H1 (cell line): ENCODE measurements around the gene LY6G5B. TPM values are rescaled to one million over a fixed set of nuclear protein-coding genes. Genes with fewer than 3 reads are reported as not detected.

Source experiments
- CTCF ChIA-PET: fragments of 300-600 bp; sonication (Branson Sonifier 250); formaldehyde crosslinking; loops from one replicate; lab custom pipeline; 2021; ENCODE audit not compliant: partially characterized antibody; lab: Charles Lee
- POLR2A ChIA-PET: fragments of 300-600 bp; sonication (Branson Sonifier 250); formaldehyde crosslinking; loops from one replicate; lab custom pipeline; 2021; ENCODE audit warnings: inconsistent platforms; ENCODE audit not compliant: partially characterized antibody; lab: Charles Lee
- DNase-seq, 2 experiments: peaks; one replicate each; pipeline versions ENCODE4 v3.0.0 to v3.0.0-alpha.2; 2010 to 2022; ENCODE audit warnings: low spot score in 2 of 2, low read depth in 1 of 2, mixed read lengths in 1 of 2
- FAIRE-seq: peaks from 2 replicates; lab custom pipeline; 2011; peaks lifted over from hg19 to GRCh38; lab: Jason Lieb, UNC
- H2AFZ ChIP-seq: 2 replicates; pipeline ENCODE4 v1.8.1; 2012; ENCODE audit warnings: low read length, inconsistent platforms
- H2AK5ac ChIP-seq: 2 replicates; pipeline ENCODE4 v1.6.1; 2013; ENCODE audit warnings: low read depth, low read length
- H2BK120ac ChIP-seq: replicated peaks from 2 replicates; pipeline ENCODE3; 2013; ENCODE audit warnings: low read depth, low read length, inconsistent platforms
- H2BK12ac ChIP-seq: 2 replicates; pipeline ENCODE4 v1.6.1; 2013; ENCODE audit warnings: low read depth, low read length
- H2BK15ac ChIP-seq: 2 replicates; pipeline ENCODE4 v1.6.1; 2013; ENCODE audit warnings: low read length
- H2BK20ac ChIP-seq: 2 replicates; pipeline ENCODE4 v1.6.1; 2013; ENCODE audit warnings: low read length
- H2BK5ac ChIP-seq: 2 replicates; pipeline ENCODE4 v1.6.1; 2013; ENCODE audit warnings: low read depth, low read length
- H3K14ac ChIP-seq: 2 replicates; pipeline ENCODE4 v1.6.1; 2013; ENCODE audit warnings: inconsistent platforms; ENCODE audit not compliant: insufficient read length
- H3K18ac ChIP-seq: 2 replicates; pipeline ENCODE4 v1.6.1; 2013; ENCODE audit warnings: low read length; ENCODE audit errors: extremely low read depth
- H3K23ac ChIP-seq: 2 replicates; pipeline ENCODE4 v1.6.1; 2013; ENCODE audit warnings: inconsistent platforms; ENCODE audit not compliant: insufficient read length
- H3K23me2 ChIP-seq: 2 replicates; pipeline ENCODE4 v1.6.1; 2013; ENCODE audit warnings: low read depth, low read length
- H3K27ac ChIP-seq: 2 replicates; pipeline ENCODE4 v1.6.1; 2011; ENCODE audit warnings: low read depth, low read length, inconsistent platforms
- H3K27me3 ChIP-seq, 4 experiments: replicated peaks in 1 of 4; 1 replicate in 1 of 4; 2 replicates in 3 of 4; pipeline versions ENCODE4 v1.6.1 to v1.8.1; 2011 to 2013; ENCODE audit warnings: low read length in 3 of 4, mild to moderate bottlenecking in 3 of 4, inconsistent platforms in 2 of 4, mixed read lengths in 2 of 4, moderate library complexity in 1 of 4; ENCODE audit not compliant: control insufficient read depth in 3 of 4, insufficient read depth in 3 of 4; ENCODE audit errors: extremely low read depth in 1 of 4
- H3K36me3 ChIP-seq, 4 experiments: 2 replicates each; pipeline versions ENCODE4 v1.6.1 to v1.8.1; 2011 to 2013; ENCODE audit warnings: mild to moderate bottlenecking in 4 of 4, low read length in 3 of 4, moderate library complexity in 2 of 4, control low read depth in 1 of 4, inconsistent platforms in 1 of 4; ENCODE audit not compliant: insufficient read depth in 4 of 4, control insufficient read depth in 2 of 4
- H3K4ac ChIP-seq: replicated peaks from 2 replicates; pipeline ENCODE3; 2013; ENCODE audit warnings: low read length, low read depth, mixed read lengths, inconsistent platforms; ENCODE audit not compliant: insufficient read length
- H3K4me1 ChIP-seq, 4 experiments: replicated peaks in 1 of 4; 1 replicate in 1 of 4; 2 replicates in 3 of 4; pipeline versions ENCODE4 v1.6.1 to v1.8.1; 2011 to 2013; ENCODE audit warnings: low read length in 3 of 4, inconsistent platforms in 2 of 4, mixed read lengths in 1 of 4; ENCODE audit not compliant: insufficient read depth in 4 of 4, control insufficient read depth in 3 of 4
- H3K4me2 ChIP-seq, 2 experiments: 2 replicates each; pipeline versions ENCODE4 v1.6.1 to v1.8.1; 2011 to 2013; ENCODE audit warnings: low read depth in 2 of 2, low read length in 2 of 2, control low read depth in 1 of 2, inconsistent platforms in 1 of 2, mild to moderate bottlenecking in 1 of 2; ENCODE audit not compliant: insufficient read depth in 1 of 2
- H3K4me3 ChIP-seq, 4 experiments: fragments of 200-600, 300-600 bp in 1 of 4; sonication (generic), shearing (Covaris generic), sonication (Bioruptor Twin) in 1 of 4; 2 replicates each; pipeline versions ENCODE4 v1.5.1 to v1.8.1; 2011 to 2016; ENCODE audit warnings: low read length in 4 of 4, low read depth in 3 of 4, control low read depth in 2 of 4, inconsistent platforms in 2 of 4, mild to moderate bottlenecking in 2 of 4, mixed read lengths in 1 of 4, moderate library complexity in 1 of 4; ENCODE audit not compliant: insufficient read depth in 2 of 4; ENCODE audit errors: extremely low read depth in 1 of 4
- H3K56ac ChIP-seq: replicated peaks from 2 replicates; pipeline ENCODE3; 2013; ENCODE audit warnings: low read depth, mild to moderate bottlenecking, mixed read lengths, low read length, inconsistent platforms; ENCODE audit not compliant: insufficient read length
- H3K79me1 ChIP-seq: 2 replicates; pipeline ENCODE4 v1.6.1; 2013; ENCODE audit warnings: low read depth, low read length, control low read depth
- H3K79me2 ChIP-seq, 2 experiments: 2 replicates each; pipeline versions ENCODE4 v1.6.1 to v1.8.1; 2012 to 2013; ENCODE audit warnings: low read length in 2 of 2, mild to moderate bottlenecking in 2 of 2, inconsistent platforms in 1 of 2; ENCODE audit not compliant: insufficient read depth in 2 of 2, control insufficient read depth in 1 of 2
- H3K9ac ChIP-seq, 4 experiments: replicated peaks in 1 of 4; 1 replicate in 1 of 4; 2 replicates in 3 of 4; pipeline versions ENCODE4 v1.6.1 to v1.8.1; 2011 to 2013; ENCODE audit warnings: low read depth in 3 of 4, low read length in 3 of 4, control low read depth in 2 of 4, mild to moderate bottlenecking in 2 of 4, moderate library complexity in 2 of 4, inconsistent platforms in 1 of 4; ENCODE audit errors: extremely low read depth in 1 of 4
- H3K9me3 ChIP-seq, 2 experiments: 2 replicates each; pipeline versions ENCODE4 v1.6.1 to v1.8.1; 2012 to 2013; ENCODE audit warnings: mild to moderate bottlenecking in 2 of 2, moderate library complexity in 2 of 2, control low read depth in 1 of 2, inconsistent platforms in 1 of 2, low read depth in 1 of 2, low read length in 1 of 2, mixed read lengths in 1 of 2; ENCODE audit not compliant: insufficient read depth in 2 of 2
- H4K20me1 ChIP-seq, 2 experiments: replicated peaks in 1 of 2; 2 replicates each; pipeline versions ENCODE3 to v1.8.1; 2011 to 2013; ENCODE audit warnings: inconsistent platforms in 2 of 2, low read length in 2 of 2, mild to moderate bottlenecking in 1 of 2; ENCODE audit not compliant: insufficient read depth in 2 of 2, control insufficient read depth in 1 of 2
- H4K5ac ChIP-seq: 2 replicates; pipeline ENCODE4 v1.6.1; 2013; ENCODE audit warnings: low read length, low read depth, mixed read lengths, inconsistent platforms; ENCODE audit not compliant: insufficient read length
- H4K8ac ChIP-seq: 2 replicates; pipeline ENCODE4 v1.8.0; 2013; ENCODE audit warnings: mild to moderate bottlenecking, moderate library complexity, low read length, inconsistent platforms; ENCODE audit not compliant: insufficient read depth; ENCODE audit errors: extremely low read depth
- H4K91ac ChIP-seq: replicated peaks from 2 replicates; pipeline ENCODE3; 2013; ENCODE audit warnings: low read length, mixed read lengths, inconsistent platforms; ENCODE audit not compliant: insufficient read length
- WGBS, 2 experiments: shearing (Covaris generic) in 1 of 2; methylation state at CpG; one replicate each; pipeline versions ENCODE4 v1.1.6 to v1.1.7; 2013 to 2015; ENCODE audit warnings: low lambda C conversion rate in 2 of 2, mixed read lengths in 2 of 2, inconsistent platforms in 1 of 2, low coverage in 1 of 2, missing lambda C conversion rate in 1 of 2; ENCODE audit not compliant: insufficient replicate concordance in 2 of 2, insufficient coverage in 1 of 2, insufficient read length in 1 of 2; ENCODE audit errors: extremely low coverage in 1 of 2, missing lambda C conversion rate in 1 of 2; 5-methylcytosine and 5-hydroxymethylcytosine counted together
- polyA plus RNA-seq, 7 experiments: library from polyadenylated mRNA; depleted of rRNA in 3 of 7; stranded (reverse) in 5 of 7; unstranded in 2 of 7; fragments of >200 nt in 5 of 7; fragments of 200-250 nt in 2 of 7; gene quantifications; 1 replicate in 5 of 7; 2 replicates in 1 of 7; 4 replicates in 1 of 7; pipeline versions ENCODE4 v1.2.1 to v1.2.3, GENCODE V29; 2011 to 2013; ENCODE audit warnings: missing spikeins in 2 of 7, mixed read lengths in 2 of 7
- total RNA-seq: library from RNA; stranded (reverse); fragmentation: NEBNext Ultra II Directional; extraction: Animal tissue kit (Norgen Biotek cat#: 25700); gene quantifications from 2 replicates; pipeline ENCODE4 v1.2.1, GENCODE V29; 2021
- TF ChIP-seq, protein P1 (sequence below): IDR thresholded peaks from 2 replicates; pipeline ENCODE4 v1.6.1; 2011; ENCODE audit warnings: low read length, improper control_type of control experiment

The LY6G5B gene
- total and polyA plus RNA-seq, 2 of the 8 experiments (the other 6 are each of a cell fraction or from before 2014, with no cell fraction given) = 10.6 to 12.6 TPM

DNA sequence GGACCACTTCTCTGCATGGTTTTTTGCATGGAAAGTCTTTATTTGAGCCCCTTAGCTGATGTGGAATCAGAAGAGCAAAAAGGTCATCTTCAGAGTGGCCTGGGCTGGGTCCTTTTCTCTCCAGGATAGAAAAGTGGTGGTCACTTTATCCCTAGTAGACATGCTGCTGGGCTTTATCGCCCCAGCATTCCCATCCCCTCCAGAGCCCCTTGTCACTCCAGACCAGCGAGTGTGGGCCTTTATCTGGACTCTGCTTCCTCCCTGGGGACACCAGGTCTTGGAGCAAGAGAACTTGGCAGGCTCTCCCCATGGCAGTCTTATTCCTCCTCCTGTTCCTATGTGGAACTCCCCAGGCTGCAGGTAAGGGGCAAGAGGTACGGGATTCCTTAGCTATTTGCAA is 36.8 kb downstream of the LY6G5B start, which contains the start of gene LY6G6F:
Gene LY6G6F, plus strand, starts transcription at position 268 of the 400 bp plus-strand sequence. Its CDS starts 41 bp downstream, at position 309.
- H2BK15ac ChIP-seq = no peak within 1 kb of the TSS
- no peak within 1 kb of the TSS for H3K9ac ChIP-seq
- H3K79me1 ChIP-seq = peaks cover 4% of the 10 kb centered on the region; the same call in 1 of the 2 replicates
- no peaks in the 10 kb centered on the region for H3K36me3 ChIP-seq
- no peak within 1 kb of the TSS for H3K4ac ChIP-seq
- TF ChIP-seq, protein P1, sequence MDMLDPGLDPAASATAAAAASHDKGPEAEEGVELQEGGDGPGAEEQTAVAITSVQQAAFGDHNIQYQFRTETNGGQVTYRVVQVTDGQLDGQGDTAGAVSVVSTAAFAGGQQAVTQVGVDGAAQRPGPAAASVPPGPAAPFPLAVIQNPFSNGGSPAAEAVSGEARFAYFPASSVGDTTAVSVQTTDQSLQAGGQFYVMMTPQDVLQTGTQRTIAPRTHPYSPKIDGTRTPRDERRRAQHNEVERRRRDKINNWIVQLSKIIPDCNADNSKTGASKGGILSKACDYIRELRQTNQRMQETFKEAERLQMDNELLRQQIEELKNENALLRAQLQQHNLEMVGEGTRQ = no peak
- peaks cover 2 to 8% (median 3%) of the 10 kb centered on the region in 4 experiments; a peak in 5 of 7 replicates for H3K4me1 ChIP-seq
- H2AK5ac ChIP-seq = no peak within 1 kb of the TSS
- H2AFZ ChIP-seq = no peak within 1 kb of the TSS
- no peak within 1 kb of the TSS for H4K5ac ChIP-seq
- H3K14ac ChIP-seq = no peak within 1 kb of the TSS
- no peak within 1 kb of the TSS for H3K27ac ChIP-seq
- no peak within 1 kb of the TSS for H3K4me3 ChIP-seq
- no peak within 1 kb of the TSS for H3K18ac ChIP-seq
- no peak within 1 kb of the TSS for H2BK5ac ChIP-seq
- peaks cover 11% of the 10 kb centered on the region; the same call in 1 of the 2 replicates for H3K23me2 ChIP-seq
- H3K23ac ChIP-seq = no peak within 1 kb of the TSS
- DNase-seq (no peak), FAIRE-seq (no peak)
- no peak within 1 kb of the TSS for H3K56ac ChIP-seq
- CTCF ChIA-PET = interaction anchor here (0.7 to 1.6 kb wide), 5 partner anchors 9 to 63 kb away, joined by 3 to 6 read pairs (median 3); partner anchors contain the start of gene LY6G6D
- H4K91ac ChIP-seq = no peak within 1 kb of the TSS
- WGBS, 2 experiments = 77% methylated on average over 3 of the region's 3 CpGs; no CpG with 5 or more reads in 1 of the 2 experiments
- H3K4me2 ChIP-seq = no peak within 1 kb of the TSS
- no peaks in the 10 kb centered on the region for H3K9me3 ChIP-seq
- H2BK20ac ChIP-seq = no peak within 1 kb of the TSS
- peak within 1 kb of the TSS; percentile 82; the same call in 1 of the 2 replicates for H4K8ac ChIP-seq
- POLR2A ChIA-PET = interaction anchor here (0.9 to 1.1 kb wide), 3 partner anchors 33 to 108 kb away, joined by 3 to 5 read pairs (median 3); partner anchors contain the start of gene MSH5
- no peaks in the 10 kb centered on the region for H3K27me3 ChIP-seq
- H2BK120ac ChIP-seq = no peak within 1 kb of the TSS
- no peaks in the 10 kb centered on the region for H4K20me1 ChIP-seq
- no peak within 1 kb of the TSS for H2BK12ac ChIP-seq
- H3K79me2 ChIP-seq = peaks cover 0 to 7% of the 10 kb centered on the region in 2 experiments; a peak in 2 of 4 replicates
